HS-27A (cell line): ENCODE measurements around the gene NDRG3.
"Not testable (repeated sequence)": the region's sequence is repeated elsewhere in the genome, so short reads cannot be mapped to it uniquely, and the experiment has no call there.

Experiments
- DNase-seq: peaks from one replicate; pipeline ENCODE4 v3.0.0-alpha.2; 2012; ENCODE audit warnings: low read depth, missing footprints

NDRG3 gene

DNA sequence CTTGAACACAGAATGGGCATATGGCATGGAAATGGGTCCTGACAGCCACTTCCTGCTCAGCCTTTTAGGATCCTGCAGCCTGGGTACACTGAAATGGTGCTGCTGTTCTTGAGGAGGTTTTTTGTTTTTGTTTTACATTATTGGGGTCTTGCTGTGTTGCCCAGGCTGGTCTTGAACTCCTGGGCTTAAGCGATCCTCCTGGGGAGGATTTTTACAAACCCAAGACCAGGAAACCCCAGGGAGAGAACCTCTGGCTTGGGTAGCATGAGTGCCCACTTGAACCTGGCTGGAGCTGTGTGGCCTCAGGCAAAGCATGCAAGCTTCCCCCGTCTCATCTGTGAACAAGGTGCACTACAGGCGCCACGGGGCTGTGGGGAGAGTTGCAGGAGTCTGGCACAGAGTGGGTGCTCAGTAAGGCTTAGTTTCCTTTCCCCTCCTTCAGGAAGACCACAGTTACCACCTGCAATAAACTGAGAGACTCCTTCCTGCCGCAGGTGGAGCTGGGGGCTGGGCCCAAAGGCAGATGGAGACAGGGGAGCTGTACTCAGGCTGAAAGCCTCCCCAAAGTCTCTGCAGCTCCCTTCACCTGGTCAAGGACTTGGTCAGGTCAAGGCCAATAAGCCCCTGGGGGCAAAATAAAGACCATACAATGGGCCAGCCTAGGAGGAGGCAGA lies 101.7 kb downstream of the NDRG3 start:
- DNase-seq = no peak

DNA sequence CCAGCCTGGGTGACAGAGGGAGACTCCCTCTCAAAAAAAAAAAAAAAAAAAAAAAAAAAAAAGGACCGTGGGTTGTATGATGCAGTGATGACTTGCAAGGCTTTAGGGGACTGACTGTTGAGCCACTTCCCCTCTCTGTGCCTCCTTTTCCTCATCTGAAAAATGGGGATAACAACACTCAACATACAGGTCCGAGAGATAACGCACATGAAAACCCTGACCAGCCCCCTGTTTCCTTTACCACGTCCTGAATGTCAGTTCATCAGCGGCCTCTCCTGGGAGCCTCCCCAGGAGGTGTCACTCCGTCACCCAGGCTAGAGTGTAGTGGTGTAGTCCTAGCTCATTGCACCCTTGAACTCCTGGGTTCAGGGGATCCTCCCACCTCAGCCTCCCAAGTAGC lies 103.8 kb downstream of the NDRG3 start:
- DNase-seq = no peak

GRCh38 chr20:36641506-36641843 lies 104.4 kb downstream of the NDRG3 start:
- no peak for DNase-seq

DNA sequence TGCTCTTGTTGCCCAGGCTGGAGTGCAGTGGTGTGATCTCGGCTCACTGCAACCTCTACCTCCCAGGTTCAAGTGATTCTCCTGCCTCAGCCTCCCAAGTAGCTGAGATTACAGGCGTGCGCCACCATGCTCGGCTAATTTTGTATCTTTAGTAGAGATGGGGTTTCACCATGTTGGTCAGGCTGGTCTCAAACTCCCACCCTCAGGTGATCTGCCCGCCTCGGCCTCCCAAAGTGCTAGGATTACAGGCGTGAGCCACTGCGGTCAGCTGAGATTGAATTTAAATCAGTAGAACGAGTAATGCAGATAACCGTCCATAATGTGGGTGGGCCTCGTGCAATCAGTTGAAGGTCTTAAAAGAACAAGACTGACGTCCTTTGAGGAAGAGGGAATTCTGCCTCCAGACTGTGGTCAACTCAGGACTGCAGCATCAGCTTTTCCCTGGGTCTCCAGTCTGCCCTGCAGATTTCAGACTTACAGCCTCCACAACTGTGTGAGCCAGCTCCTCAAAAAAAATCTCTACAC lies 107.0 kb downstream of the NDRG3 start:
- not testable (repeated sequence) for DNase-seq

GRCh38 chr20:36634342-36634741 lies 111.5 kb downstream of the NDRG3 start:
- no peak for DNase-seq

DNA sequence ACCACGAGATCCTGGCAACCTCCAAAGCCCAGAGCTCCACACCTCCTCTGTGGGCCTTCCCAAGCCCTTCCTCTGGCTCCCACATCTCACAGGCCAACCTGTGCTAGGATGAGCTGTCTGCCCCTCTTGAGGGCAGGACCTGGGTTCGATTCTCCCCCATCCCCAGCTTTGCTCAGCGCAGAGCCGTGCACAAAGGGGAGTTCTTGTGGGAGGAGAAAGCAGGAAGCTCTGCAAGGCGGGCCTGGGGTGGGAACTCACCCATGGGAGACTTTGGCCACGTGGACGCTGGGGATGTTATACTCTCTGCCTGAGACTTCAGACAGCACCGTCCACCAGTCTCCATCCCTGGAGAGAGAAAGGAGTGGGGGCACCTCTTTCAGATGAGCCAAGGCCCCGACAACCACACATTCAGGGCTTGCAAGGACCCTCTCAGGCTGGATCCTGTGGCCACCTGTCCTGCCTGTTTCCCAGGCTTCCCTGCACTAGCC lies 112.6 kb downstream of the NDRG3 start:
- no peak for DNase-seq

DNA sequence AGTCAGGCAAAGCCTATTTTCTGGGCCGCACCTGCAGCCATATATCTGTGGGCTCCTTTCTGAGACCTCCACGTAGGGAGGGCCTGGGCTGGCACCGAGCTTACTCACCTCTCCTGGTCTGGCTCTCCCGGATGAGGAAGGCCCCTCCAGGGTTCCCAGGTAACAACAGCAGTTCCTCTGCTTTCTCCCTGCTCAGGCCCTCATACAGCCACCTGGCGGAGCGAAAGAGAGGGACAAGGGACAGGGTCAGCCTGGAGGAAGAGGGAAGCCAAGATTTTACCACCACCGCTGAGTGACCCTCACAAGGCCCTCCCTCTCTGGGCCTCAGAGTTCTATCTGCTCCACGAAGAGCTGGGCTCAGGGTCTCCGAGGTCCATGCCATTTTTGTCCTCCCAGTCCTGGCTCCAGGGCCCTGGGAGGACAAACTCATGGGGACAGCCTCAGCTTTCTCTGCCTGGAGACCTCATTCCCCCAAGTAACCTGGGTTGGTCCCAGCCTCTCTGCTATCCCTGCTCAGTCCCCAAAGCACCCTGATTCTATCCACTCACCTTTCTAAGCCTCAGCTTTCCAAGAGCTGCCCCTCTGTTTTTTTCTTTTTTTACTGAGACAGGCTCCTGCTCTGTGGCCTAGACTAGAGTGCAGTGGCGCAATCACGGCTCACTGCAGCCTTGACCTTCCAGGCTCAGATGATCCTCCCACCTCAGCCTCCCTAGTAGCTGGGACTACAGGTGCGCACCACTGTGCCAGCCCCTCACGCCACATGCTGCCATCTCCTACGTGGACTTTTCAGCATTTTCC lies 113.2 kb downstream of the NDRG3 start:
- DNase-seq = no peak

DNA sequence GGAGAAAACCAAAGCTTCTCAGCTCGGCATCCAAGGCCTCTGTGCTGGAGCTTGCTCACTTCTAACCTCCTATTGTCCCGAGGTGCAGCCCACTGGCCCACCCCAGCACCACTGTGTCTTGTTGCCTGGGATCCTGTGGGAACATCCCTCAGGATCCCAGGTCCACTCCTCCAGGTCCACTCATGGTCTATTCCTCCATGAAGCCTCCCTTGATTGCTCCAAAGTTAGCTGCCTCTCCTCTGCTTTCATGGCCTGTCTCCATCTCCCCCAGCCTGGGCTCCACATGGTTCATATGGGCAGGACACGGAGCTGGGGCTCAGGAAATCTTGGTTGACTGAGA lies 113.8 kb downstream of the NDRG3 start:
- no peak for DNase-seq

- DNase-seq = no peak
Observed at GRCh38 chr20:36631646-36632045, 114.2 kb downstream of the NDRG3 start.

- no peak for DNase-seq
Observed at GRCh38 chr20:36629719-36630681, 115.9 kb downstream of the NDRG3 start.

- no peak for DNase-seq
Observed at GRCh38 chr20:36628076-36628475, 117.8 kb downstream of the NDRG3 start.

GRCh38 chr20:36624944-36625324 lies 121.0 kb downstream of the NDRG3 start:
- DNase-seq = no peak

DNA sequence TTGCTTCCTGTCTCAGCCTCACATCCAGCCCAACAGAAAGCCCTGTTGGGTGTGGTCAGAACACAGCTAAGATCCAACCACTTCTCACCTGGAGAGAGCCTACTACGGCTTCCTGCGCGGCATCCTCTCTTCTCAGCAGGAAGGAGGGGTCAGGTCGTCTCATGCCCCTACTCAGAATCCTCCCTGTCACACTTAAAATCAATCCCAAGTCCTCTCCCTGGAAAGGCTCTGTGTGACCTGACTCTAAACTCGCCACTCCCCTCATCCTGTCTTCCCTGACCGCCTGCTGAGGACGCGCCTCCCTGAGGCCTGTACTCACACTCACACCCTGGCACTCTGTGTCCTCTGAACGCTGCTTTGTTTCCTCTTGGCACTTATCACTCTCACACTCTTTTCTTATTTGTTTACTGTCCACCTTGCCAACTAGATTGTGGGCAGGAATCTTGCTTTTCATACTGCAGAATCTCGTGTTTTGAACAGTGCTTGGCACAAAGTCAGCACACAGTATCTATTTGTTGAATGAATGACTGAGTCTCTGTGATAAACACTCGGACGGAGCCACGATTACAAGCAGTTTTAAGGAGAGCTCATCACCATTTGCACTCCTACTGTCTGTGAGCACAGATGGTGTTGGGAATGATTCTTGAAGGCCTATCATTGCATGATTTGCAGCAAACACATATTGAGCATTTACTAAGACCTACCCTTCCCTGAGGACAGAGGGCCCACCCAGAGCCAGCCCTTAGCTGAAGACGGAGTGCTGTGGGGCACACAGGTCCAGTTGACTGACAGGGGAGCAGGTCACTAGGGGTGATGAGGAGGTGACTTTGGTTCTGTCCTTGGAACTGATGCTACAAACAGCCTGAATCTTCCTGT lies 121.6 kb downstream of the NDRG3 start:
- DNase-seq = no peak

DNA sequence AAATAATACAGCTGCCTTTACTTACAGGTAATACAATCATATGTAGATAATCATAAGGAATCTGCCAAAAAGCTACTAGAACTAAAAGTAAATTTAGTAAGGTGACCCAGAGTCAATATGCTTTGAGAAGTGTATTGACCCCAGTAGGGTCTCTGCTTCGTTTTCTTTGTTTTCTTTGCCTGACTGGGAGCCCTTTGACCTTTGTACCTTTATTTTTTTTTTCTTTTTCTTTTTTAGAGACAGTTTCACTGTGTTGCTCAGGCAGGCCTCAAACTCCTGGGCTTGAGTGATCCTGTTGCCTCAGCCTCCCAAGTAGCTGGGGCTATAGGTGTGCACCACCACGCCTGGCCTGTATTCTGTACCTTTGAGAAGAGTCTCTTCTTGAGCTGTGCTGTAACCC lies 122.4 kb downstream of the NDRG3 start:
- no peak for DNase-seq

- DNase-seq = no peak
Observed at GRCh38 chr20:36620917-36621316, 125.0 kb downstream of the NDRG3 start.

DNA sequence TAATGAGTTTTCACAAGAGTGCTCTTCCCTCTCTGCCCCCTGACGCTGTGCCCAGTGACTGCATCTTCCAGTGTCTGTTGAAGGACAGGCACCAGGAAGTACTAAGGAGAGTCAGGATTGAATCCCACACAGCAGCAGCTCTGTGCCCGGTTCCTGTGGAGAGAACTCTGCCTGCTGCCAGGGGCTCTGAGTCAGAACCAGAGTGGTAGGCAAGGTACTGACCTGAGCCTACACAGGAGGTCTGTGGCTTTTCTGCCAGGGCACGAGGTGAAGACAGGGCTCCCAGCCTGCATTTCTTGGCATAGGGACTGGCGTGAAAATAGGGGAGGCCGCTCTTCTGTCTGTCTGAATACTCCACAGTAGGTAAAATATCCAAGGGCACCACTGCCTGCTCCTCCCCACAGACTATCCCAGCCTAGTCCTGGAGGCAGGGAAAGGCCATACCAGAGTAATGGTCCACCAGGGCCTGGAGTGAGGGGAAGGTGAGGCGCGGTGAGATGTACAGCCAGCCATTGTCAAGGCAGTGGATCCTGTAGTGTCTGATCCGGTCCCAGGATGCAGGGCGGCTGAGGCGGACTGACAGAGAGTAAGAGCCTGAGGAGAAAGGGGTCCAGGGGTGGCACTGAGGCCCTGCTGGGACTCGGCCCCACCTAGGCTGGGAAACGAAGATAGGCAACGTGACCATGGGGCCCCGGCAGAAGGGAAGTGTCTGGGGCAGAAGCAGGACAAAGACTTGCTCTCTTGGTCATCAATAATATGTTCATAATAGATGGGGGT lies 130.9 kb downstream of the NDRG3 start:
- DNase-seq = no peak

DNA sequence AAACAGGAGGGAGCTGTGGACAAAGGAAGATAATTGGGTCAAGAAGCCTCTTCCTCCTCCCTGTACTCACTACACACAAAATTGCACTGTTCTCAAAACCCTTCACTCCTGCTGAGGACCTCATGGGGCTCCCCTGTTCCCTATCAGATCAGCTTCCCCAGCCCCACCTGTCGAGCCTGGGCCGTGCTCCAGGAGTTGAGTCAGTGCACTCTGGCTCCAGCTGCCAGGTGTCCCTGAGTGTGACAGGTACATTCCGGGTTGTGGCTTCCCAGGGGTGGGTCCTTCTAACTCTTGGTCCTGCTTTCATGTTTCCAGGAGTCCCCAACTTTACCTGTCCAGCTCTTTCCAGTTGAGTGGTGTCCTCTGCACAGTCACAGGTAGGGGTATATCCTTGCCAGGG lies 131.9 kb downstream of the NDRG3 start:
- DNase-seq = no peak

- no peak for DNase-seq
Observed at GRCh38 chr20:36611625-36612024, 134.3 kb downstream of the NDRG3 start.

DNA sequence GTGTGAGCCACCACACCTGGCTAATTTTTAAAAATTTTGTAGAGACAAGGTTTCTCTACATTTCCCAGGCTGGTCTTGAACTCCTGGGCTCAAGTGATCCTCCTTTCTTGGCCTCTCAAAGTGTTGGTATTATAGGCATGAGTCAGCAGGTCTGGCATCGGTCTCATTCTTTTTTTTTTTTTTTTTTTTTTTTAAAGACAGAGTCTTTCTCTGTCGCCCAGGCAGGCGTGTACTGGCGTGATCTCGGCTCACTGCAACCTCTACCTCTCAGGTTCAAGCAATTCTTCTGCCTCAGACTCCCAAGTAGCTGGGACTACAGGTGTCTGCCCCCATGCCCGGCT lies 137.5 kb downstream of the NDRG3 start:
- not testable (repeated sequence) for DNase-seq

DNA sequence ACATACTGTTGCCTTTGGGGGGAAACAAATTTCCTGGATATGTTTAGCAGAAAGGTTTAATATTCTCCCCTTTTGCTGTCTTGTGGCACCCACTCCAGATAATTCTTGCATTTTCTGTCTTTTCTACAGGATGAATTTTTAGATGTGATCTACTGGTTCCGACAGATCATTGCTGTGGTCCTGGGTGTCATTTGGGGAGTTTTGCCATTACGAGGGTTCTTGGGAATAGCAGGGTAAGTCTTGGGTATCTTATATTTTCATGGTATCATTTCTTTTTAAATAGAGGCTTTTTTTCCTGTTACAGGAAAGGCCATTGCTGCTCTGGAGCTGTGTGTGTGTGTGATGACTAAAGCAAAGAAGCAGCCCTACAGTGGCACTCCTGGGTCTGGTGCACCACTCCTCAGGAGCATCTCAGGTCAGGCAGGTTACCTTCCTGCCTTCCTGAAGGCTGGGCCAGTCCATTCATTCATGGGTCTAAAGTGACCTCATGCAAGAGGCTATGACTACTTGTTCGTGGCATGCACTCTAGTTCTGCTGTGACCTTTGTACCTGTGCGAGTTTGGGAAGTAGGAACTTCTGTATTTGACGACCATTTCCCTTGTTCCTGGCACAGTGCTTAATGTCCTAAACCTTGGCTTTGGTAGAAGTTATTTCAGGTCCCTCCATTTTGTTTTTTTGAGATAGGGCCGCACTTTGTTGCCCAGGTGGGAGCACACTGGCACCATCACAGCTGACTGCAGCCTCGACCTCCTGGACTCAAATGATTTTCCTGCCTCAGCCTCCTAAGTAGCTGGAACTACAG lies 138.1 kb downstream of the NDRG3 start:
- DNase-seq = no peak
